Fibroblast of mammary gland (primary cell): ENCODE data around the gene COL27A1.

Experiments used
- DNase-seq: peaks from one replicate; pipeline ENCODE4 v3.0.0-alpha.2; 2010; ENCODE audit warnings: low read depth
- H3K4me3 ChIP-seq: 2 replicates; pipeline ENCODE4 v1.5.1; 2011; ENCODE audit warnings: low read depth, mild to moderate bottlenecking, low read length, moderate library complexity; ENCODE audit not compliant: control insufficient read depth
- CTCF ChIP-seq: conservative IDR thresholded peaks from 2 replicates; pipeline ENCODE4 v1.5.1; 2011; ENCODE audit warnings: low read depth, low read length, inconsistent platforms; ENCODE audit not compliant: control insufficient read depth, insufficient read depth

Gene COL27A1

DNA sequence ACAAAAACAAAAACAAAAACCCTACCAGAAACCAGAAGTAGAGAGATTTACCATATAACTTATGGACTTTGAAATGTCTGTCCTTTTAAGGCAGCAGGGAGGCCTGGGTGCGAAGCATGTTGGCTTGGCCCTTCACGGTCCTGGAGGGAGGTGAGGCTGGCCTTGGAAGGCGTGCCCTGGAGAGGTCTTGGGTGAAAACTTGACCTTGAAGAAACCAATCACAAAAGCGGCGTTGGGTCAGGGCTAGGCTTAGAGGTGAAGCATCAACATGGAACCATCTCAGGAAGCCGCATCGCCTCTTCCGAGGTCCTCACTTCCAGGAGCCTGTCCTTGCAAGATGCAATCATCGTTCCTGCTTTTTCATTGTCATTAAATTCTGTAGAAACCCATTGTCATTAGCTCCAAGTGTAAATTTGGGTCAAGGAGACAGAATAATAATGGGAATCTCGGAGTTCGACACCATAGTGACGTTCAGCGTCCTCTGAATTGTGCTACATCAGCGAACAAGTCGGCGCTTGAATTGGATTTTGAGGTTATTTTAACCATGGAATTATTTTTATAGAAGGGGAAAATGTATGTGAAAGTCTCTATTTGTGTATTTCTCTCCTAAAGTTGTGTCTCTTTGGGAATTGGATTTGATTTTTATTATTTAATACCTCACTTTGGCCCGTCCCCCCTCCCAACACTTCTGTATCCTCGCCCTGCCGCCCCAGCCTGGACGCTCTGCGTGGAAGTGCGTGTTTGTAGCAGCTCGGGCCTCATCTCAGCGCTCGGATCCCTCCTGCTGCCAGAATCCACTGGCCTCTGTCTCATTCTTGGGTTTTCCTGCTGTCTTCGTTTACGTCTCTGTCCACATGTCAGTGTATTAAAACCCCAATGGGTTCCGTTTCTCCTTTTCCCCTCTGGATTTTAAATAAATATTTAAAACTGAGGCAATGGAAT lies 156.5 kb downstream of the COL27A1 start:
- H3K4me3 ChIP-seq = no peak overlapping the region
- no peak for TF ChIP-seq CTCF
- no peak for DNase-seq

- H3K4me3 ChIP-seq = no peak overlapping the region
- no peak for TF ChIP-seq CTCF
- DNase-seq = no peak
Measured at GRCh38 chr9:114312513-114312875, 157.2 kb downstream of the COL27A1 start.

DNA sequence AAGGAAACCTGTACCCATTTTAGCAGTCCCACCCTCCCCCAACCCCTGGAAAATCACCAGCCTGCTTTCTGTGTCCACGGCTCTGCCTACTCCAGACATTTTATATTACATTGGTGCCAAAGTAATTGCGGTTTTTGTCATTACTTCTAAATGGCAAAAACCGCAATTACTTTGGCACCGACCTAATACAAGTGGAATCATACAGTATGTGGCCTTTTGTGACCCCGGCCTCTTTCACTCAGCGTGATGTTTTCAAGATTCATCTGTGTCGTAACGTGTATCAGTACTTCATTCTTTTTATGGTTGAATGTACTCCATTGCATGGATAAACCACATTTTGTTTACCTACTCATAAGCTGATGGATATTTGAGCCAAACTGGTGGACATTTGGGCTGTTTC lies 157.8 kb downstream of the COL27A1 start:
- TF ChIP-seq CTCF = no peak
- H3K4me3 ChIP-seq = no peak overlapping the region
- DNase-seq = no peak

- no peak for TF ChIP-seq CTCF
- no peak for DNase-seq
Measured at GRCh38 chr9:114314256-114314867, 159.0 kb downstream of the COL27A1 start.

GRCh38 chr9:114314881-114315722 lies 159.8 kb downstream of the COL27A1 start:
- no peak overlapping the region for H3K4me3 ChIP-seq
- peak; percentile 14 for DNase-seq
- TF ChIP-seq CTCF = no peak

More at GRCh38 chr9:114314256-114314867, 159.0 kb downstream of the COL27A1 start:
- no peak overlapping the region for H3K4me3 ChIP-seq

DNA sequence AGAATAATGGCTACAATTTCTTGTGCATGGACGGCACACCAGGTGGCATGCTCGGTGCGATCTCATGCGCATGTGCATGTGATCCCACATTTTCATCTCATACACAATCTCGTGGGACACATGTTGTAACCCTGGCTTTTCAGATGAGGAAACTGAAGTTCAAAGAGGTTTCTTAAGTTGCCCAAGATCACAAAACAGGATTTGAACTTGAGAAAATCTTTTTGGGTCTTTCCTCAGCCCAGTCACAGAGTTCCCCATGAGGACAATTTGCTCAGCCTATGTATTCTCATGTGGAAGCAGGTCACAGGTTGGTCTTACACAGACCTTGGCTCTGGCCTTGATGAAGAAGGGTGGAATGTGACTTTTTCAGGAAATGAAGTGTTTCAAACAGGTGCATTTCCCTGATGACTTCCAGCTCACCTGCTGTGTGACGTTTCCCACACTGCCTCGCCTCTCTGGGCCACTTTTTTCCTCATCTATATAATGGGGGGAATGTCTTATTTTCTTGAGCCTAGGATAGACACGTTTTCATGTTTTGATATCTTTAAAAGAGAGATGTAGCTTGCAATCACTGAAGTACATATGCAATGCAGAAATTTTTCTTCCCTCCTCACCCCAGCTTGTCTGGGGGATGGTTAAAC lies 160.5 kb downstream of the COL27A1 start:
- H3K4me3 ChIP-seq = no peak overlapping the region
- no peak for DNase-seq
- TF ChIP-seq CTCF = no peak
